Activated naive CD8-positive, alpha-beta T cell treated with anti-CD3 and anti-CD28 coated beads, Interleukin-2, amount 50 U/mL, for 16 hours (primary cell): Measurements from ENCODE around the gene PSD2.

Experiments
- DNase-seq: peaks from one replicate; pipeline ENCODE4 v3.0.0-alpha.2; 2020; ENCODE audit warnings: low read depth, low spot score

PSD2 gene

GRCh38 chr5:139763280-139763929, 32.2 kb upstream of the PSD2 start:
- DNase-seq: no peak

GRCh38 chr5:139763930-139764791, 31.4 kb upstream of the PSD2 start:
- DNase-seq: no peak

- no peak for DNase-seq
Observed at GRCh38 chr5:139764886-139765408, 30.7 kb upstream of the PSD2 start.

GRCh38 chr5:139765409-139766217, 30.0 kb upstream of the PSD2 start:
- DNase-seq: peak; percentile 56

DNA sequence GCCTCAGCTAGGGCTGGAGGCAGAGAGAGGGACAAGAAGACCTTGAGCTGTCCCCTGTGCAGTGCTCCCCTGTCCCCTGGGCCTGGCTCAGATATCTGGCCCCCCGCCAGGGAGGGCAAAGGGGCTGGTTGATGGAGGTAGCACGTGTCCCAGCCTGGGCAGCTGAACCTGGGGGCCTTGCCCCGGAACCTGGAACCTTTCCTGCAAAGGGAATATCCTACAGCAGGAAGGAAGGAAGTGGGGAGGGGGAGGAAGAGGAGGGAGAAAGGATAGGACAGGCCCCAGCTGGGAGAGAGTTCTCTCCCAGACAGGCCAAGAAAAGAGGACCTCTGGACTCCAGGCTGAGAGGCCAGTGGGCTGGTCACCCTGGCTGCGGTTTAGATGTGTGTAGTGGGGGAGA, 27.6 kb upstream of the PSD2 start:
- no peak for DNase-seq

DNA sequence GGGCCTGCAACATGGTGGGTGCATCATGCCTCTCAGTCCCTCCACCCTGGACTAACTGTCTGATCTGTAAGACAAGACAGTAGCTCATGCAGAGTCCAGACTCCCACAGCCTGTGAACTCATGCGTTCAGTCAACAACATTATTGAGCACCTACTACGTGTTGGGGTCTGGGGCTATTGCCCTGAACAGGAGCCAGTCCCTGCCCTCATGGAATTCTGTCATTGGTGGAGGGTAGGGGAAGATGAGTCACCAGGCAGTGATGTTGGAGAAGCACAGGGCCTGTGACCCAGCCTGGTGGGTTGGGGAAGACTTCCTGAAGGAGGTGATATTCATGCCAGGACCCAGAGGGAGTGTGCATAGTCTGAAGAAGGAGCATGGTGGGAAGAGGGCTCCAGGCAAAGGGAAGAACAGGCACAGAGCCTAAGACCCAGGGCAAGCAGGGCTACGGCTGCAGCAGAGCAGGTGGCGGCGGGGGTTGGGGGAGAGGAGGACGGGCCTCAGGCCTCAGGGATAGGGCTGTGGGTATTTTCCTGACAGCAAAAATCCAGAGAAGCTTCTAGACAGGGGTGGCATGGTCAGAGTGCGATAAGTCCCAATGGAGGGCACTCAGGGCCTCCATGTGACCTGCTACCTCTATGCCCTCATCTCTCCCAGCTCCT, 26.7 kb upstream of the PSD2 start:
- DNase-seq: no peak

GRCh38 chr5:139769477-139769876, 26.1 kb upstream of the PSD2 start:
- no peak for DNase-seq

- DNase-seq: no peak
Observed at GRCh38 chr5:139770722-139771121, 24.9 kb upstream of the PSD2 start.

DNA sequence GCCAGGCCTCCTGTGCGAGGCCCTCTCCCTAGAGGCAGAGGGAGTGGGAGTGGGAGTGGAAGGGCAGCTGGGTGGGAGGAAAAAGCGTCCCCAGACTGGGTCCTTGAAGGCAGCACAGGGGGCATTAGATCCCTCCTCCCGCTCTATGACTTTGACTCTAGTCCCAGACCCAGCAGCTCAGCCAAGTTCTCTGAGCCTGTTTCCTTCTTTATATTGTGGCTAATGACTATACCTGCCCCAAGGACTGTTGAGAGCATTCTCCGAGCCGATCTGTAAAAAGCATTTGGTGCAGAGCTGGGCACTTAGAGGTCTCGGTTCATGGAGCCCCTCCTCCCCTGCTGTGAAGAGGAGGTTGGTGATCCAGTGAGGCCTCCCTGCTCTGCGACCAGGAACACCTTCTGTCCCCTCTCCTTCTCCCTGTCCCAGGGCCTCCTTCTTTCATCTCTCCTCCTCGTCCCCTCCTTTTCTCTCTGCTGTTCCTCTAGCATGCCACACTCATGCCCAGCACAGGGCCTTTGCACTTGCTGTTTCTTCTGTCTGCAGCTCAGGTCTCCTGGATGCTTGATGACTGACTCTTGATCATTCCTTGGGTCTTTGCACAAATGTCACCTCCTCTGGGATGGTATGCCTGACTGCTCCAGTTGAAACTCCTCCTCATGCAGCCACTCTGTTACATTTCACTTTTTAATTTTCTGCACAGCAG, 23.4 kb upstream of the PSD2 start:
- no peak for DNase-seq

- no peak for DNase-seq
Observed at GRCh38 chr5:139772927-139773690, 22.5 kb upstream of the PSD2 start.

- peak; percentile 63 for DNase-seq
Observed at GRCh38 chr5:139774980-139775661, 20.5 kb upstream of the PSD2 start.

DNA sequence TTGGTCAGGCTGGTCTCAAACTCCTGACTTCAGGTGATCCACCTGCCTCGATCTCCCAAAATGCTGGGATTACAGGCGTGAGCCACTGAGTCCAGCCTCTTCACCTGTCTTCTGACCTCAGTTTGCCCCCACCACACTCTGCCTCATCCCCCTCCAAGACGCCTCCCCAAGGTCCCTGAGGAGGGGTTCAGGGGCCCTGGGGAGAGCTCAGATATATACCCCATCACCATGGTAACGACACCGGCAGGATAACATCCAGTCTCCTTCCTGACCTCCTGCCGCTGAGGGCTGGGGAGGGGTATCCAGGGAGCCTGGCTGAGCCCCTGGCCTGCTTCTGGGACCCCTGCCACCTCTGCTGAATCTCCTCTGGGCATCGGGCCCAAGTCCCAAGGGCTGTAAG, 19.7 kb upstream of the PSD2 start:
- no peak for DNase-seq

- no peak for DNase-seq
Observed at GRCh38 chr5:139776861-139777260, 18.7 kb upstream of the PSD2 start.

DNA sequence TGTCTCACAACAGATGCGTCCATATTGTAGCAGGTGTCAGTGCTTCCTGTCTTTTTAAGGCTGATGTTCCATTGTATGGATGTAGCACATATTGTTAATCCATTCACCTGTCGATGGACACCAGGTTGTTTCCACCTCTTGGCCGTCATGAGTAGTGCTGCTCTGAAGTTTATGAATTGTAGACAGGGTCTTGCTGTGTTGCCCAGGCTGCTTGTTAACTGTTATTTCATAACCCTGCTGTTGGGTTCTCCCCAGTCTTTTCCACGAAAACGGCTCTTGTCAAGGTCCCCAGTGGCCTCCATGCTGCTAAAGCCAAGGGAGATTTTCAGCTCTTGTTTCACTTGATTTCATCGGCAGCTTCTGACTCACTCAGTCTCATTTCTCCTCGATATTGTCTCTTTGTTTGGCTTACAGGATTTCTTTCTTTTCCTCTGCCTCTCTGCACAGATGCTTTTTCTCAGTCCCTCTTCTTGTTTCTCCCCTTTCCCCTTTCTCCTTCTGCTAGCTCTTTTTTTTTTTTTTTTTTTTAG, 12.1 kb upstream of the PSD2 start:
- DNase-seq: no peak

DNA sequence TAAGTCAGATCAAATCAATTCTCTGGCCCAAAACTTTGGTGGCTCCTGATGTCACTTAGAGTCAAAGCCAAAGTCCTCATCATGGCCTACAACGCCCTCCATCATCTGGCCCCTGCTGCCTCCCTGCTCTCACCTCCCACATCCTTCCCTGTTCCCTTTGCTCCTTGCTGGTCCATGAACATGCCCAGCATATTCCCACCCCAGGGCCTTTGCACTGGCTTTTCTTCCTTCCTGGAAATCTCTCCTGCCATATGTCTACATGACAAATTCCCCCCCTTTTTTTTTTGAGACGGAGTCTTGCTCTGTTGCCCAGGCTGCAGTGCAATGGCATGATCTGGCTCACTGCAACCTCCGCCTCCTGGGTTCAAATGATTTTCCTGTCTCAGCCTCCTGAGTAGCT, 11.1 kb upstream of the PSD2 start:
- DNase-seq: no peak

- DNase-seq: no peak
Observed at GRCh38 chr5:139787257-139787567, 8.4 kb upstream of the PSD2 start.

GRCh38 chr5:139787568-139788293, 7.9 kb upstream of the PSD2 start:
- peak; percentile 66 for DNase-seq

GRCh38 chr5:139788294-139788910, 7.2 kb upstream of the PSD2 start:
- DNase-seq: no peak
